Measurements from ENCODE around the gene AKAP8. TPM values are rescaled to one million over a fixed set of nuclear protein-coding genes. Genes with fewer than 3 reads are reported as not detected.

Gene AKAP8
- total and polyA plus RNA-seq, 4 donors, result 7.5 to 12.4 (median 9.8) TPM

GRCh38 chr19:15427350-15427700 lies 47.7 kb upstream of the AKAP8 start:
- H3K36me3 ChIP-seq (ENCODE audit: control insufficient read depth in 4 of 4, insufficient read depth in 3 of 4, low read depth in 1 of 4, low read length in 3 of 4), result peaks cover 8 to 42% (median 14%) of the 10 kb centered on the region in 4 donors

DNA sequence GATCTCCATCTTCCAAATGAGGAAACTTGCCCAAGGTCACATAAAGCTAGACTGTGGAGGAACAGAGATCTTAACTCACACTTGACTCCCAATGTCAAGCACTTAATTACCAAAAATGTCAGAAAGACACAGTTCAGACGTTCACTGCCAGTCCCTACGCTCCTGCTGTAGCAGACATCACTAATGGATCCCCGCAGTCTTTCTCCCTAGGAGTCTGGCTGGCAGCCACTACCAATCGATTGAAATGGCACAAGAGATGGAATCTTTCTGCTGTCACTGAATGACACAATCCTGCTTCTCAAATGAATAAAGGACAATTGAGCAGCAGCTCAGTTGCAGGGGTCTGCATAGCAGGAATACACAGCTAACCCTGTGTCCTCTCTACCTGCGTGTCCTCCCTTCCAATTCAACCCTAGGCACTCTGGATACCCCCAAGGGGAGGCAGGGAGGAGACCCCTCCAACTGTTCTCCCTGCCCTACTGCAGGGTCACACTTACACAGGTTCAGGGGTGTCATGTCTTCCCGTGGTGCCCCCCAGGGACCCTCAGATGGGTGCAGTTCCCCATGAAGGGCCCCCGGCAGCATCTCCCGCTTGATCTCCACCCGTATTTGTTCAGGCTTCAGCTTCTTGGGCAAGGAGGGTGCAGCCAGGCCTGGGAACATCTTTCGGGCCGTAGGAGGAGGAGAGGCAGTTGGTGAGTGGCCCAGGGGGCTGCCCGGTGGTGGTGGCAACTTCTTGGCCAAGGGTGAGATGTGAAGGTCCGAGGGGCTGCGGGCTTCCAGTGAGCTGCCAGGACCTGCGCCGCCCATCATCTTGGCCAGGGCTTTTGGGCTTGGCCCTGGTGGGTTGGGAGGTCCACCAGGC lies 47.1 kb upstream of the AKAP8 start:
- Histone ChIP-seq H3K9ac (ENCODE audit: low read depth in 1 of 2, low read length in 2 of 2) (no peak overlapping the region), H3K9me3 (ENCODE audit: control insufficient read depth in 4 of 4, low read length in 3 of 4) (no peaks in the 10 kb centered on the region), H3K4me1 (ENCODE audit: control insufficient read depth in 4 of 4, insufficient read depth in 4 of 4, low read length in 3 of 4) (peaks cover 19 to 56% (median 49%) of the 10 kb centered on the region in 4 donors), H3K4me3 (ENCODE audit: low read depth in 1 of 3, low read length in 3 of 3) (no peak overlapping the region), H3K27me3 (ENCODE audit: control insufficient read depth in 4 of 4, insufficient read depth in 4 of 4, low read length in 3 of 4) (no peaks in the 10 kb centered on the region), H3K36me3 (ENCODE audit: control insufficient read depth in 4 of 4, insufficient read depth in 3 of 4, low read depth in 1 of 4, low read length in 3 of 4) (peaks cover 8 to 42% (median 14%) of the 10 kb centered on the region in 4 donors), H3K27ac (ENCODE audit: low read depth in 1 of 2, low read length in 2 of 2) (no peak overlapping the region)
- 79% methylated on average over 16 of the region's 16 CpGs for WGBS
- no peak for DNase-seq (ENCODE audit: low spot score)
- TF ChIP-seq EGR1 (IDR thresholded peaks at IDR 0.05; ENCODE audit: low read depth in 2 of 2) (no peak), YY1 (IDR thresholded peaks at IDR 0.05) (peak; percentile 65), GABPA (IDR thresholded peaks at IDR 0.05 in 1 of 2, conservative IDR thresholded peaks at IDR 0.05 in 1 of 2) (no peak), ATF3 (IDR thresholded peaks at IDR 0.05) (no peak), TAF1 (conservative IDR thresholded peaks at IDR 0.05) (no peak), RXRA (IDR thresholded peaks at IDR 0.05) (peak in 1 of 2 donors; percentile 22), FOXA2 (IDR thresholded peaks at IDR 0.05) (no peak)
- TF ChIP-seq, protein P1, sequence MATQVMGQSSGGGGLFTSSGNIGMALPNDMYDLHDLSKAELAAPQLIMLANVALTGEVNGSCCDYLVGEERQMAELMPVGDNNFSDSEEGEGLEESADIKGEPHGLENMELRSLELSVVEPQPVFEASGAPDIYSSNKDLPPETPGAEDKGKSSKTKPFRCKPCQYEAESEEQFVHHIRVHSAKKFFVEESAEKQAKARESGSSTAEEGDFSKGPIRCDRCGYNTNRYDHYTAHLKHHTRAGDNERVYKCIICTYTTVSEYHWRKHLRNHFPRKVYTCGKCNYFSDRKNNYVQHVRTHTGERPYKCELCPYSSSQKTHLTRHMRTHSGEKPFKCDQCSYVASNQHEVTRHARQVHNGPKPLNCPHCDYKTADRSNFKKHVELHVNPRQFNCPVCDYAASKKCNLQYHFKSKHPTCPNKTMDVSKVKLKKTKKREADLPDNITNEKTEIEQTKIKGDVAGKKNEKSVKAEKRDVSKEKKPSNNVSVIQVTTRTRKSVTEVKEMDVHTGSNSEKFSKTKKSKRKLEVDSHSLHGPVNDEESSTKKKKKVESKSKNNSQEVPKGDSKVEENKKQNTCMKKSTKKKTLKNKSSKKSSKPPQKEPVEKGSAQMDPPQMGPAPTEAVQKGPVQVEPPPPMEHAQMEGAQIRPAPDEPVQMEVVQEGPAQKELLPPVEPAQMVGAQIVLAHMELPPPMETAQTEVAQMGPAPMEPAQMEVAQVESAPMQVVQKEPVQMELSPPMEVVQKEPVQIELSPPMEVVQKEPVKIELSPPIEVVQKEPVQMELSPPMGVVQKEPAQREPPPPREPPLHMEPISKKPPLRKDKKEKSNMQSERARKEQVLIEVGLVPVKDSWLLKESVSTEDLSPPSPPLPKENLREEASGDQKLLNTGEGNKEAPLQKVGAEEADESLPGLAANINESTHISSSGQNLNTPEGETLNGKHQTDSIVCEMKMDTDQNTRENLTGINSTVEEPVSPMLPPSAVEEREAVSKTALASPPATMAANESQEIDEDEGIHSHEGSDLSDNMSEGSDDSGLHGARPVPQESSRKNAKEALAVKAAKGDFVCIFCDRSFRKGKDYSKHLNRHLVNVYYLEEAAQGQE (IDR thresholded peaks at IDR 0.05), result no peak
- TF ChIP-seq, protein P2, sequence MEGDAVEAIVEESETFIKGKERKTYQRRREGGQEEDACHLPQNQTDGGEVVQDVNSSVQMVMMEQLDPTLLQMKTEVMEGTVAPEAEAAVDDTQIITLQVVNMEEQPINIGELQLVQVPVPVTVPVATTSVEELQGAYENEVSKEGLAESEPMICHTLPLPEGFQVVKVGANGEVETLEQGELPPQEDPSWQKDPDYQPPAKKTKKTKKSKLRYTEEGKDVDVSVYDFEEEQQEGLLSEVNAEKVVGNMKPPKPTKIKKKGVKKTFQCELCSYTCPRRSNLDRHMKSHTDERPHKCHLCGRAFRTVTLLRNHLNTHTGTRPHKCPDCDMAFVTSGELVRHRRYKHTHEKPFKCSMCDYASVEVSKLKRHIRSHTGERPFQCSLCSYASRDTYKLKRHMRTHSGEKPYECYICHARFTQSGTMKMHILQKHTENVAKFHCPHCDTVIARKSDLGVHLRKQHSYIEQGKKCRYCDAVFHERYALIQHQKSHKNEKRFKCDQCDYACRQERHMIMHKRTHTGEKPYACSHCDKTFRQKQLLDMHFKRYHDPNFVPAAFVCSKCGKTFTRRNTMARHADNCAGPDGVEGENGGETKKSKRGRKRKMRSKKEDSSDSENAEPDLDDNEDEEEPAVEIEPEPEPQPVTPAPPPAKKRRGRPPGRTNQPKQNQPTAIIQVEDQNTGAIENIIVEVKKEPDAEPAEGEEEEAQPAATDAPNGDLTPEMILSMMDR (IDR thresholded peaks at IDR 0.05; ENCODE audit: low read depth, low read length, missing input control), result no peak

More at GRCh38 chr19:15427350-15427700, 47.7 kb upstream of the AKAP8 start:
- no peak overlapping the region for H3K4me3 ChIP-seq (ENCODE audit: low read depth in 1 of 3, low read length in 3 of 3)
- 98% methylated on average over 25 of the region's 25 CpGs for WGBS
- H3K27ac ChIP-seq (ENCODE audit: low read depth in 1 of 2, low read length in 2 of 2), result no peak overlapping the region
- peaks cover 15 to 54% (median 46%) of the 10 kb centered on the region in 4 donors for H3K4me1 ChIP-seq (ENCODE audit: control insufficient read depth in 4 of 4, insufficient read depth in 4 of 4, low read length in 3 of 4)
- no peak for TF ChIP-seq GABPA (IDR thresholded peaks at IDR 0.05 in 1 of 2, conservative IDR thresholded peaks at IDR 0.05 in 1 of 2)
- no peak for TF ChIP-seq SP1 (IDR thresholded peaks at IDR 0.05)
- TF ChIP-seq, protein P2 (IDR thresholded peaks at IDR 0.05; ENCODE audit: low read depth, low read length, missing input control), result no peak
- no peak for TF ChIP-seq RXRA (IDR thresholded peaks at IDR 0.05)
- TF ChIP-seq NR2F2 (IDR thresholded peaks at IDR 0.05), result no peak
- no peak for TF ChIP-seq YY1 (IDR thresholded peaks at IDR 0.05)
- TF ChIP-seq RAD21 (IDR thresholded peaks at IDR 0.05), result no peak
- TF ChIP-seq TAF1 (conservative IDR thresholded peaks at IDR 0.05), result no peak
- TF ChIP-seq EGR1 (IDR thresholded peaks at IDR 0.05; ENCODE audit: low read depth in 2 of 2), result no peak
- TF ChIP-seq FOXA2 (IDR thresholded peaks at IDR 0.05), result no peak
- TF ChIP-seq, protein P1 (IDR thresholded peaks at IDR 0.05), result no peak
- no peak overlapping the region for H3K9ac ChIP-seq (ENCODE audit: low read depth in 1 of 2, low read length in 2 of 2)
- DNase-seq (ENCODE audit: low spot score), result no peak
- no peaks in the 10 kb centered on the region for H3K27me3 ChIP-seq (ENCODE audit: control insufficient read depth in 4 of 4, insufficient read depth in 4 of 4, low read length in 3 of 4)
- no peaks in the 10 kb centered on the region for H3K9me3 ChIP-seq (ENCODE audit: control insufficient read depth in 4 of 4, low read length in 3 of 4)

Data from liver (tissue), 9 donors.